Sigmoid colon (tissue), 7 donors: Measurements from ENCODE around the gene PPP1R27. TPM values are rescaled to one million over a fixed set of nuclear protein-coding genes. Genes with fewer than 3 reads are reported as not detected.

ENCODE experiments used
- DNase-seq: peaks from one replicate; pipeline ENCODE4 v3.0.0-alpha.2; 2019
- H3K27ac ChIP-seq, 4 donors: fragments of 200-600 bp; sonication (generic); one replicate each; pipeline ENCODE4 v1.5.1; 2016 to 2019; ENCODE audit warnings: mild to moderate bottlenecking in 1 of 4
- H3K27me3 ChIP-seq, 3 donors: fragments of 200-600 bp; sonication (generic); one replicate each; pipeline ENCODE4 v1.5.1; 2019; ENCODE audit warnings: mild to moderate bottlenecking in 1 of 3
- H3K36me3 ChIP-seq, 4 donors: fragments of 200-600 bp; sonication (generic); one replicate each; pipeline ENCODE4 v1.5.1; 2016 to 2019
- H3K4me1 ChIP-seq, 4 donors: fragments of 200-600 bp; sonication (generic); one replicate each; pipeline ENCODE4 v1.5.1; 2017 to 2019
- H3K4me3 ChIP-seq, 4 donors: fragments of 200-600 bp; sonication (generic); one replicate each; pipeline ENCODE4 v1.5.1; 2017 to 2019; ENCODE audit warnings: mild to moderate bottlenecking in 2 of 4, moderate library complexity in 1 of 4
- H3K9me3 ChIP-seq, 4 donors: fragments of 200-600 bp in 3 of 4; sonication (generic) in 3 of 4; one replicate each; pipeline versions ENCODE4 v1.5.1 to v1.6.1; 2013 to 2019
- EP300 ChIP-seq, 4 donors: sonication (generic); formaldehyde crosslinking; IDR thresholded peaks; one replicate each; pipeline ENCODE4 v1.6.1; 2017; ENCODE audit warnings: antibody characterized with exemption in 4 of 4
- POLR2A ChIP-seq, 2 donors: fragments of 450-650 bp; IDR thresholded peaks; one replicate each; pipeline ENCODE4 v1.6.1; 2016; ENCODE audit warnings: antibody characterized with exemption in 2 of 2, mild to moderate bottlenecking in 2 of 2, moderate library complexity in 2 of 2
- POLR2AphosphoS5 ChIP-seq, 4 donors: sonication (generic); formaldehyde crosslinking; IDR thresholded peaks; one replicate each; pipeline ENCODE4 v1.6.1; 2017; ENCODE audit warnings: antibody characterized with exemption in 4 of 4
- WGBS, 2 donors: extraction: QIAGEN DNeasy Blood & Tissue Kit; methylation state at CpG; one replicate each; pipeline ENCODE4 v1.1.7; 2013; 5-methylcytosine and 5-hydroxymethylcytosine counted together
- intact Hi-C: fragments of 100-400 bp; cut with DNase I; formaldehyde crosslinking; loops from one replicate; pipeline ENCODE4 v1.15.1; 2023
- polyA plus RNA-seq, 3 donors: library from polyadenylated mRNA; stranded (reverse); fragments of 200-250 nt; gene quantifications; one replicate each; pipeline ENCODE4 v1.2.3, GENCODE V29; 2013
- total RNA-seq, 4 donors: library from RNA; depleted of rRNA; stranded (reverse); fragments of >200 nt; gene quantifications; one replicate each; pipeline ENCODE4 v1.1.0, GENCODE V29; 2016
- TF ChIP-seq, protein P1 (sequence below), 4 experiments: fragments of 450-650 bp in 3 of 4; fragments of 200-600 bp in 1 of 4; IDR thresholded peaks; one replicate each; pipeline ENCODE4 v1.5.1; 2016 to 2019; ENCODE audit warnings: antibody characterized with exemption in 4 of 4, mild to moderate bottlenecking in 3 of 4, moderate library complexity in 2 of 4
- donor health status: healthy with polysubstance abuse.
- donor health status: Bipolar disorder and iron deficiency.
- donor health status: healthy.

Gene PPP1R27, protein sequence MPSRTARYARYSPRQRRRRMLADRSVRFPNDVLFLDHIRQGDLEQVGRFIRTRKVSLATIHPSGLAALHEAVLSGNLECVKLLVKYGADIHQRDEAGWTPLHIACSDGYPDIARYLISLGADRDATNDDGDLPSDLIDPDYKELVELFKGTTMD
- not detected for total RNA-seq
- under 1 TPM in 1 of 3 donors, not detected in 2; 0.50 TPM for polyA plus RNA-seq

DNA sequence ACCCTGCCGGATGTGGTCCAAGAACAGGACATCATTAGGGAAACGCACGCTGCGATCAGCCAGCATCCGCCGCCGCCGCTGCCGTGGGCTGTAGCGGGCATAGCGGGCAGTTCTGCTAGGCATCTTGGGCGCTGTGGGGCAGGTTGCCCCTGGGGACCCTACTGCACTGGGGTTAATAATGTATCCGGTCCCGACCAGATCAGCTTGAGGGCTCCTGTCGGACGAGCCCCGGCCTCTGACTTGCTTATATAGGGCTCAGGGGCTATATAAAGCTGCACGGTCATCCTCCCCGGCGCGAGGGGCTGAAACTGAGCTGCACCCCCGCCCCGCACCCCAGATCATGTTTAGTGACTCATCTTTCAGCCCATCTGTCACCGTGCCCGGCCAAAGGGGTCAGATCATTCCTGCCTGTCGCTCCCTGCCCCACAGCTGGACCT lies at the start of gene PPP1R27:
Gene PPP1R27 (minus strand): TSS at position 220 of the 437 bp plus-strand sequence. CDS start 97 bp downstream, at position 123.
- DNase-seq = no peak
- H3K4me1 ChIP-seq = peaks cover 0 to 27% (median 23%) of the 10 kb centered on the region in 4 donors
- H3K27ac ChIP-seq = peak within 1 kb of the TSS in 3 of 4 donors; percentile 83 to 95 (median 93)
- WGBS, 2 donors = 93 to 95% methylated on average over 26 of the region's 26 CpGs
- no peaks in the 10 kb centered on the region for H3K36me3 ChIP-seq
- intact Hi-C loops = loop anchor here (5.0 kb wide), 1 partner anchor 37 kb away; the partner anchor contains the start of gene ARHGDIA
- TF ChIP-seq EP300 (IDR thresholded peaks at IDR 0.05) = no peak
- TF ChIP-seq POLR2A (IDR thresholded peaks at IDR 0.05) = no peak
- TF ChIP-seq, protein P1, sequence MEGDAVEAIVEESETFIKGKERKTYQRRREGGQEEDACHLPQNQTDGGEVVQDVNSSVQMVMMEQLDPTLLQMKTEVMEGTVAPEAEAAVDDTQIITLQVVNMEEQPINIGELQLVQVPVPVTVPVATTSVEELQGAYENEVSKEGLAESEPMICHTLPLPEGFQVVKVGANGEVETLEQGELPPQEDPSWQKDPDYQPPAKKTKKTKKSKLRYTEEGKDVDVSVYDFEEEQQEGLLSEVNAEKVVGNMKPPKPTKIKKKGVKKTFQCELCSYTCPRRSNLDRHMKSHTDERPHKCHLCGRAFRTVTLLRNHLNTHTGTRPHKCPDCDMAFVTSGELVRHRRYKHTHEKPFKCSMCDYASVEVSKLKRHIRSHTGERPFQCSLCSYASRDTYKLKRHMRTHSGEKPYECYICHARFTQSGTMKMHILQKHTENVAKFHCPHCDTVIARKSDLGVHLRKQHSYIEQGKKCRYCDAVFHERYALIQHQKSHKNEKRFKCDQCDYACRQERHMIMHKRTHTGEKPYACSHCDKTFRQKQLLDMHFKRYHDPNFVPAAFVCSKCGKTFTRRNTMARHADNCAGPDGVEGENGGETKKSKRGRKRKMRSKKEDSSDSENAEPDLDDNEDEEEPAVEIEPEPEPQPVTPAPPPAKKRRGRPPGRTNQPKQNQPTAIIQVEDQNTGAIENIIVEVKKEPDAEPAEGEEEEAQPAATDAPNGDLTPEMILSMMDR (IDR thresholded peaks at IDR 0.05) = no peak
- TF ChIP-seq POLR2AphosphoS5 (IDR thresholded peaks at IDR 0.05) = no peak
- H3K4me3 ChIP-seq = peak within 1 kb of the TSS; percentile 82 to 99 (median 92)
- H3K27me3 ChIP-seq = no peaks in the 10 kb centered on the region
- no peaks in the 10 kb centered on the region for H3K9me3 ChIP-seq

DNA sequence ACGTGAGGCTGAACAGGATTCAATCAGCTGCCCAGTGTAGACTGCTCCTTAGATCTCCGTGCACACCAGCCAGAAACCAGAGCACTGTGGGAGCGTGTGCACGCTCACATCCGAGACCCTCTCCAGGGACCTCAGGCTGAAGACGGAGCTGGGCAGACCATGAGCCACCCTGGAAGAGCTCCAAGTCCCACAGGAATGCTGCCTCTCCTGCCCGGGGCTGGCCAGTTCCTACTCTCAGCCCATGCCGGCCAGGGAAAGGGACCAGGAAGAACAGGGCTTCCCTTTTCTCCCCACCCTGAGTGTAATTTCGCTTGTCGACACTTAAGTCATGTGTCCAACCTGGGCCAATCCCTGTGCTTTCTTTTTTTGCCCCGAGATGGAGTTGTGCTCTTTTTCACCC lies 49.7 kb upstream of the PPP1R27 start:
- 81 to 82% methylated on average over 11 of the region's 11 CpGs for WGBS, 2 donors
- H3K27ac ChIP-seq = no peak overlapping the region

DNA sequence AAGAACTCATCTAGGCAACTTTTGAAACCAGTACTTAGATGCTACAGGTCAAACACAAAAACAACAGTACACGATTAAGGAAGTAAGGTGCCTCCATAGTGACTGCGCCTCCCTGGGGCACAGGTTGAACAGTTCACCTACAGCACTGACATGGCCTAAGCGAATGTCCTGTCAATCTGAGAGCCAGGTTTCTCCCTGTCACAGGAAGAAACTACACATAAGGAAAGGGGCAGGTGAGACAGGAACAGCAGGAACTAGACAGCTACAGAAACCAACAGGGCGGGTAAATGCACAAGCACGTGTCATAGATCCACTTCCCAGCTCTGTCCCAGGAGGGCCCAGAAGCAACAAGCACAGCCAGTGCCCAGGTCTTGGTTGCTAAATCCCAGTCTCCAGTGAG lies 44.3 kb upstream of the PPP1R27 start:
- intact Hi-C loops = no loop called here
- DNase-seq = no peak
- no peak for TF ChIP-seq POLR2A (IDR thresholded peaks at IDR 0.05)
- no peak for TF ChIP-seq POLR2AphosphoS5 (IDR thresholded peaks at IDR 0.05)
- WGBS, 2 donors = 84 to 90% methylated on average over 5 of the region's 5 CpGs
- no peak overlapping the region for H3K4me3 ChIP-seq
- no peak overlapping the region for H3K27ac ChIP-seq
- H3K27me3 ChIP-seq = no peaks in the 10 kb centered on the region
- H3K9me3 ChIP-seq = no peaks in the 10 kb centered on the region
- no peaks in the 10 kb centered on the region for H3K4me1 ChIP-seq
- peaks cover 0 to 31% (median 6%) of the 10 kb centered on the region in 4 donors for H3K36me3 ChIP-seq

More for the DNA sequence above, 49.7 kb upstream of the PPP1R27 start:
- H3K9me3 ChIP-seq = no peaks in the 10 kb centered on the region
- no peak for DNase-seq
- H3K4me3 ChIP-seq = no peak overlapping the region
- intact Hi-C loops = no loop called here
- no peaks in the 10 kb centered on the region for H3K27me3 ChIP-seq
- TF ChIP-seq, protein P1 (IDR thresholded peaks at IDR 0.05) = no peak
- TF ChIP-seq POLR2AphosphoS5 (IDR thresholded peaks at IDR 0.05) (no peak), POLR2A (IDR thresholded peaks at IDR 0.05) (no peak), EP300 (IDR thresholded peaks at IDR 0.05) (no peak)
- H3K4me1 ChIP-seq = peaks cover 0 to 3% (median 2%) of the 10 kb centered on the region in 4 donors
- peaks cover 23 to 73% (median 32%) of the 10 kb centered on the region in 4 donors for H3K36me3 ChIP-seq

DNA sequence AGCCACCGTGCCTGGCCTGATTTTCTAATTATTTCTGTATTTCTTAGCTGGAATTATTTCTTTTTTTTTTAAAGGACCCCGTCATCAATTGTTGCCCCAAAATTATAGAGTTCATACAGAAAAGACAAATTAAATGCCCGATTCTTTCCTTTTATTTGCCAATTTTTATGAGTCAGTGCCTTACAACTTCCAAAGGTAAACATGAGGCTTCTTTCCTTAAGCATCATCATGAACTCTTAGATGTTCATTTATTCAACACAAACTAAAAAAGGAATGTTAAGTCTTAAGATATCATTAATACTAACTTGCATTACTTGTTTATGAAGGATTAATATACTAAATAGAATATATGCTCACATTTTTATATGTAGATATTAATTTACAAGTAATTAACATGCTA lies 43.4 kb upstream of the PPP1R27 start:
- peaks cover 0 to 24% (median 6%) of the 10 kb centered on the region in 4 donors for H3K36me3 ChIP-seq
- H3K4me1 ChIP-seq = no peaks in the 10 kb centered on the region
- H3K27me3 ChIP-seq = no peaks in the 10 kb centered on the region
- intact Hi-C loops = no loop called here
- 88 to 92% methylated on average over 3 of the region's 3 CpGs for WGBS, 2 donors
- TF ChIP-seq, protein P1 (IDR thresholded peaks at IDR 0.05) = no peak
- TF ChIP-seq EP300 (IDR thresholded peaks at IDR 0.05) (no peak), POLR2AphosphoS5 (IDR thresholded peaks at IDR 0.05) (no peak), POLR2A (IDR thresholded peaks at IDR 0.05) (no peak)
- DNase-seq = no peak
- no peaks in the 10 kb centered on the region for H3K9me3 ChIP-seq
- no peak overlapping the region for H3K27ac ChIP-seq
- H3K4me3 ChIP-seq = no peak overlapping the region

DNA sequence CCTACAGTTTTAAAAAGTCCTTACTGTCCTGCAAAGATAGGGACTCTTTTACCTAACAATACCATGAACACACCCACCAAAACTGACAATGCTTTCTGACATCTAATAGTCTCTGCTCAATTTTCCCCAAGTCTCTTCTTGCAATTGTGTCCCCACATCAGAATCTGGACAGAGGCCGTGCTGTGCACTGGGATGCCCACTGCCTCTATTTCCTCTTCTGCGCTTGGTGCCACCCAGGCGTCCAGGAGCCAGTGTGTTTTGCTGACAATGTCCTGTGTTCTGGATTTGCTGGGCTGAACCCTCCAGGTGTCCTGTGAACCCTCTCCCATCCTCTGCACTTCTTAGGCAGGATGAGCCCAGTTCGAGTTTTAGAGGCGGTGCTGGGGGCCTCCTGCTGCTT lies 42.7 kb upstream of the PPP1R27 start:
- no peak for DNase-seq
- H3K4me3 ChIP-seq = no peak overlapping the region
- no peak overlapping the region for H3K27ac ChIP-seq
- H3K27me3 ChIP-seq = no peaks in the 10 kb centered on the region
- 96 to 97% methylated on average over 5 of the region's 5 CpGs for WGBS, 2 donors
- peaks cover 0 to 23% (median 6%) of the 10 kb centered on the region in 4 donors for H3K36me3 ChIP-seq
- intact Hi-C loops = no loop called here
- TF ChIP-seq, protein P1 (IDR thresholded peaks at IDR 0.05) = no peak
- TF ChIP-seq POLR2A (IDR thresholded peaks at IDR 0.05) = no peak
- TF ChIP-seq POLR2AphosphoS5 (IDR thresholded peaks at IDR 0.05) = no peak
- TF ChIP-seq EP300 (IDR thresholded peaks at IDR 0.05) = no peak
- no peaks in the 10 kb centered on the region for H3K9me3 ChIP-seq
- peaks cover 0 to 6% (median 4%) of the 10 kb centered on the region in 4 donors for H3K4me1 ChIP-seq
